T-cell (primary cell): Measurements from ENCODE around the gene RNF38. TPM values are rescaled to one million over a fixed set of nuclear protein-coding genes. Genes with fewer than 3 reads are reported as not detected.

ENCODE experiments used
- ATAC-seq, 4 experiments: fragments of 200-7000 bp in 3 of 4; fragments of 150-1000 bp in 1 of 4; cut with Tn5 transposase; replicated peaks in 1 of 4; 1 replicate in 3 of 4; 2 replicates in 1 of 4; pipeline ENCODE4 v1.10.0; 2021; ENCODE audit warnings: moderate library complexity in 3 of 4, mild to moderate bottlenecking in 2 of 4, moderate number of reproducible peaks in 1 of 4
- CTCF ChIA-PET, 2 donors: fragments of 300-600 bp; sonication (Branson Sonifier 250); formaldehyde crosslinking; loops; one replicate each; lab custom pipeline; 2022; ENCODE audit warnings: antibody characterized with exemption in 2 of 2; lab: Charles Lee
- POLR2A ChIA-PET, 2 donors: fragments of 300-600 bp; sonication (Branson Sonifier 250); formaldehyde crosslinking; loops; one replicate each; lab custom pipeline; 2022; ENCODE audit warnings: antibody characterized with exemption in 2 of 2; lab: Charles Lee
- DNase-seq, 35 experiments: peaks; one replicate each; pipeline versions ENCODE4 v3.0.0 to v3.0.0-alpha.2; 2013 to 2023
- H3K27ac ChIP-seq: one replicate; pipeline ENCODE4 v1.5.1; 2013; ENCODE audit warnings: low read length
- H3K27me3 ChIP-seq, 2 experiments: replicated peaks in 1 of 2; 1 replicate in 1 of 2; 2 replicates in 1 of 2; pipeline versions ENCODE4 v1.6.1 to v1.7.0; 2013; ENCODE audit warnings: low read length in 1 of 2, mixed read lengths in 1 of 2; ENCODE audit not compliant: control insufficient read depth in 2 of 2, insufficient read depth in 2 of 2; ENCODE audit errors: extremely low read depth in 1 of 2
- H3K36me3 ChIP-seq, 2 donors: 1 replicate in 1 of 2; 2 replicates in 1 of 2; pipeline versions ENCODE4 v1.6.1 to v1.7.0; 2013; ENCODE audit warnings: low read length in 1 of 2; ENCODE audit not compliant: control insufficient read depth in 2 of 2, insufficient read depth in 1 of 2; ENCODE audit errors: extremely low read depth in 1 of 2
- H3K4me1 ChIP-seq, 2 experiments: 1 replicate in 1 of 2; 2 replicates in 1 of 2; pipeline versions ENCODE4 v1.6.1 to v1.7.0; 2013; ENCODE audit warnings: low read length in 2 of 2, mixed read lengths in 1 of 2; ENCODE audit not compliant: insufficient read depth in 2 of 2, control insufficient read depth in 1 of 2; ENCODE audit errors: extremely low read depth in 1 of 2
- H3K4me3 ChIP-seq, 2 donors: 1 replicate in 1 of 2; 2 replicates in 1 of 2; pipeline versions ENCODE4 v1.5.1 to v1.7.0; 2013; ENCODE audit warnings: mild to moderate bottlenecking in 2 of 2, low read length in 1 of 2, moderate library complexity in 1 of 2; ENCODE audit not compliant: control insufficient read depth in 1 of 2; ENCODE audit errors: extremely low read depth in 1 of 2
- H3K9me3 ChIP-seq: 2 replicates; pipeline ENCODE4 v1.7.0; 2013
- H3K27ac Mint-ChIP-seq, 2 donors: one replicate each; pipeline ENCODE4 v1.8.0; 2020 to 2021; ENCODE audit warnings: mild to moderate bottlenecking in 2 of 2, mixed read lengths in 2 of 2
- H3K27me3 Mint-ChIP-seq, 2 donors: one replicate each; pipeline ENCODE4 v1.8.0; 2021 to 2022; ENCODE audit warnings: mixed read lengths in 2 of 2
- H3K36me3 Mint-ChIP-seq: one replicate; pipeline ENCODE4 v1.8.0; 2021; ENCODE audit warnings: mixed read lengths
- H3K4me1 Mint-ChIP-seq, 3 donors: one replicate each; pipeline ENCODE4 v1.8.0; 2020 to 2022; ENCODE audit warnings: mixed read lengths in 3 of 3, mild to moderate bottlenecking in 1 of 3
- H3K4me3 Mint-ChIP-seq, 3 donors: one replicate each; pipeline ENCODE4 v1.8.0; 2020 to 2022; ENCODE audit warnings: mild to moderate bottlenecking in 3 of 3, mixed read lengths in 3 of 3, moderate library complexity in 3 of 3
- H3K9me3 Mint-ChIP-seq, 3 donors: one replicate each; pipeline ENCODE4 v1.8.0; 2020 to 2022; ENCODE audit warnings: mixed read lengths in 3 of 3
- WGBS: methylation state at CpG from one replicate; pipeline ENCODE4 v1.1.5; 2013; ENCODE audit warnings: missing lambda C conversion rate; ENCODE audit not compliant: insufficient coverage; 5-methylcytosine and 5-hydroxymethylcytosine counted together
- total RNA-seq, 35 experiments: library from RNA in 6 of 35; stranded (reverse) in 6 of 35; fragments of 120-200 nt in 1 of 35; gene quantifications; one replicate each; pipeline versions ENCODE4 v1.2.1 to v1.2.4 and lab custom pipeline; 2013 to 2026

RNF38 gene
- total RNA-seq, 5 donors from 2014 or later (not counting 1 experiment from before 2014, with no cell fraction given): 61.0 to 92.3 (median 71.2) TPM

DNA sequence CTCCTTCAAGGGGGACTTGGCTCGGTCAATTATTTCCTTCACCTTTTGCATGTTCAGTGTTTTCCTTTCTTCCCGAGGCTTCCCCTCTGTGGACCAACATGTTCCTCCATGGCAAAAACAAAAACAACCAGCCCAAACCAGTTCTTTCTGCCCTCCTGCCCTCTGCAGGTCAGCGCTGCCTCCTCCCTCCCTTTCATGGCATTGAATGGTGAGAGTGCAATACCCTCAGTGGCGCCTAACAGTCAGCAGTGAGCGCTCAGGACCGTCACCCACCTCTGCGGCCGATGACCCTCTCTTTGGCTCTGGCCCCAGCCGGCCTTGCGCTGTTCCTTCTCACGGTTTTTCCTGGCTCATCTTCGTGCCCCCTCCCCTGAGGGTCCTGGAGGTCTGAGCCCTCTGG, 107.4 kb downstream of the RNF38 start:
- H3K9me3 ChIP-seq: no peaks in the 10 kb centered on the region
- H3K36me3 ChIP-seq: peaks cover 0 to 4% of the 10 kb centered on the region in 2 donors
- no peaks in the 10 kb centered on the region for H3K36me3 Mint-ChIP-seq
- H3K27ac Mint-ChIP-seq: no peak overlapping the region
- no peaks in the 10 kb centered on the region for H3K27me3 ChIP-seq
- no peak overlapping the region for H3K4me3 ChIP-seq
- H3K4me3 Mint-ChIP-seq: no peak overlapping the region
- WGBS: 92% methylated on average over 11 of the region's 12 CpGs
- H3K4me1 ChIP-seq: no peaks in the 10 kb centered on the region
- H3K27me3 Mint-ChIP-seq: no peaks in the 10 kb centered on the region
- H3K27ac ChIP-seq: no peak overlapping the region
- POLR2A ChIA-PET: no interaction called here
- H3K9me3 Mint-ChIP-seq: no peaks in the 10 kb centered on the region
- no peak for DNase-seq
- CTCF ChIA-PET: no interaction called here
- no peaks in the 10 kb centered on the region for H3K4me1 Mint-ChIP-seq
- ATAC-seq: no peak

DNA sequence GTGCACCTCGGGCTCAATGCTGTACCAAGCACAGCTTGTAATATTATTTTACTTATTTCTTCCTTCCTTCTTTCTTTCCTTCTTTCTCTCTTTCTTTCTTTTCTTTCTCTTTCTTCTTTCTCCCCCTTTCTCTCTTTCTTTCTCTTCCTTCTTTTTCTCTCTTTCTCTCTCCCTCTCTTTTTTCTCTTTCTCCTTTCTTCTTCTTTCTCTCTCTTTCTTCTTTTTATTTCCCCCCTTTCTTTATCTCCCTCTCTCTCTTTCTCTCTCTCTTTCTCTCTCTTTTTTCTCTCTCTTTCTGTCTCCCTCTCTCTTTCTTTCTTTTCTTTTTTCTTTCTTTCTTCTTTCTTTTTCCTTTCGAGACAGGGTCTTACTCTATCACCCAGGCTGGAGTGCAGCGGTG, 109.1 kb downstream of the RNF38 start:
- Mint-ChIP-seq H3K9me3 (no peaks in the 10 kb centered on the region), H3K36me3 (peaks cover 5% of the 10 kb centered on the region), H3K27ac (no peak overlapping the region), H3K27me3 (no peaks in the 10 kb centered on the region), H3K4me3 (no peak overlapping the region), H3K4me1 (no peaks in the 10 kb centered on the region)
- H3K9me3 ChIP-seq: no peaks in the 10 kb centered on the region
- DNase-seq: no peak
- no peak for ATAC-seq
- ChIA-PET CTCF (no interaction called here), POLR2A (no interaction called here)
- 100% methylated on average over 1 of the region's 3 CpGs for WGBS
- no peak overlapping the region for H3K27ac ChIP-seq
- peaks cover 0 to 4% of the 10 kb centered on the region in 2 donors for H3K36me3 ChIP-seq
- no peaks in the 10 kb centered on the region for H3K4me1 ChIP-seq
- no peaks in the 10 kb centered on the region for H3K27me3 ChIP-seq
- no peak overlapping the region for H3K4me3 ChIP-seq

DNA sequence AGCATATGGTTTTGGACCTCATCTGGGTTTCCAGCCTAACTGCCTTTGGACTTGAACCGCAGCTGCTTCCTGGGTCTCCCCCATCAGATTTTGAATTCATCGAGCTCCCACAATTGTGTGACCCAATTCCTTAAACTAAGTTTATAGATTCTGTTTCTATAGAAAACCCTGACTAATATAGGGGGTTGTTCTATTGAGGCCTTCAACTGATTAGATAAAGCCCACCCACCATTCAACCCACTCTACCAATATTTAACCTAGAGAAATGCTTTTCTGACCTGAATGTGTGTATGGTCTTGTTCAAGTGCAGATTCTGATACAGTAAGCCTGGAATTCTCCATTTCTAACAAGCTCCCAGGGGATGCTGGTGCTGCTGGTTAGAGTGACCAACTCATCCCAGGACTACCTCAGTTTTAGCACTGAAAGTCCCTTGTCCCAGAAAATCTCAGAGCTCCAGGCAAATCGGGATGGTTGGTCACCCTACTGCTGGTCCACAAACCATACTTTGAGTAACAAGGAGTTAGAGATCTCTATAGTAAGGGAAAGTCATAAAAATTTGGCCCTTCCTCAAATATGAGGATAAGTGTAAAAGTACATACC, 110.1 kb downstream of the RNF38 start:
- Histone ChIP-seq H3K27me3 (no peaks in the 10 kb centered on the region), H3K9me3 (no peaks in the 10 kb centered on the region), H3K4me3 (no peak overlapping the region), H3K4me1 (no peaks in the 10 kb centered on the region), H3K36me3 (peaks cover 0 to 4% of the 10 kb centered on the region in 2 donors), H3K27ac (no peak overlapping the region)
- ChIA-PET POLR2A (no interaction called here), CTCF (no interaction called here)
- DNase-seq (no peak), ATAC-seq (no peak)
- Mint-ChIP-seq H3K4me1 (no peaks in the 10 kb centered on the region), H3K9me3 (no peaks in the 10 kb centered on the region), H3K27ac (no peak overlapping the region), H3K4me3 (no peak overlapping the region), H3K27me3 (no peaks in the 10 kb centered on the region), H3K36me3 (peaks cover 5% of the 10 kb centered on the region)
- no CpG with 5 or more reads among the region's 3 CpGs for WGBS

DNA sequence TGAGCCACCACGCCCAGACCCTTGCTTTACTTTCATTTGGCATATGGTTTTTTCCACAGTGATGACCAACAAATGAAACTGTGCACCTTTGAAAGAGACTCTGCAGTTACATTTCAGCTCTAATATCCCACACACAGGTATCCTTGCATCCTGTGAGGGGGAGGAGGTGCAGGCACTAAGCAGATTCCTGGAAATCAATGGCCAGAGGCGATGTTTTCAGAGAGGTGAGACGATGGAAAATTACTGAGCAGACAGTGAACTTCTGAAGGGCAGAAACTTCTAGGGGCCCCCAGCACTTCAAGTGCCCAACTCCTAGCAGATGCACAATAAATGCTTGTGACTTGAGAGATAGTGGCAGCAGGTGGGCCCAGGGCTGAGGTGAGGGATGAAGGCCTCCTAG, 112.0 kb downstream of the RNF38 start:
- 70% methylated on average over 2 of the region's 3 CpGs for WGBS
- Histone ChIP-seq H3K36me3 (no peaks in the 10 kb centered on the region), H3K4me1 (no peaks in the 10 kb centered on the region), H3K4me3 (no peak overlapping the region), H3K27me3 (no peaks in the 10 kb centered on the region), H3K27ac (no peak overlapping the region), H3K9me3 (no peaks in the 10 kb centered on the region)
- no peak overlapping the region for H3K4me3 Mint-ChIP-seq
- no peak overlapping the region for H3K27ac Mint-ChIP-seq
- ATAC-seq (no peak), DNase-seq (no peak)
- CTCF ChIA-PET: interaction anchor here in 1 of 2 donors (0.5 kb wide), 1 partner anchor 234 kb away, joined by 8 read pairs; no protein-coding TSS in a partner anchor
- H3K36me3 Mint-ChIP-seq: peaks cover 12% of the 10 kb centered on the region
- H3K9me3 Mint-ChIP-seq: no peaks in the 10 kb centered on the region
- no peaks in the 10 kb centered on the region for H3K27me3 Mint-ChIP-seq
- H3K4me1 Mint-ChIP-seq: no peaks in the 10 kb centered on the region
- POLR2A ChIA-PET: no interaction called here

Other genes with a start within 250 kb of the RNF38 start
- under 1 TPM in 3 of 5 donors, not detected in 2; 0.13 to 0.84 (median 0.68) TPM for gene CCIN, start 230.9 kb downstream of the RNF38 start, total RNA-seq
- gene CLTA, start 209.3 kb downstream of the RNF38 start, total RNA-seq: 10 to 100 TPM; 40.2 to 79.0 (median 70.0) TPM
- gene GNE, start 141.8 kb downstream of the RNF38 start, total RNA-seq: 10 to 100 TPM; 12.3 to 17.0 (median 14.9) TPM
- gene MELK, start 172.6 kb upstream of the RNF38 start, total RNA-seq: 1 to 10 TPM in 1 of 5 donors, under 1 TPM in 4; 0.44 to 1.3 (median 0.69) TPM